ENCODE measurements around the gene PARD3B.

PARD3B gene

GRCh38 chr2:204754898-204755297, 209.6 kb downstream of the PARD3B start:
- no peak for DNase-seq (ENCODE audit: low spot score)

DNA sequence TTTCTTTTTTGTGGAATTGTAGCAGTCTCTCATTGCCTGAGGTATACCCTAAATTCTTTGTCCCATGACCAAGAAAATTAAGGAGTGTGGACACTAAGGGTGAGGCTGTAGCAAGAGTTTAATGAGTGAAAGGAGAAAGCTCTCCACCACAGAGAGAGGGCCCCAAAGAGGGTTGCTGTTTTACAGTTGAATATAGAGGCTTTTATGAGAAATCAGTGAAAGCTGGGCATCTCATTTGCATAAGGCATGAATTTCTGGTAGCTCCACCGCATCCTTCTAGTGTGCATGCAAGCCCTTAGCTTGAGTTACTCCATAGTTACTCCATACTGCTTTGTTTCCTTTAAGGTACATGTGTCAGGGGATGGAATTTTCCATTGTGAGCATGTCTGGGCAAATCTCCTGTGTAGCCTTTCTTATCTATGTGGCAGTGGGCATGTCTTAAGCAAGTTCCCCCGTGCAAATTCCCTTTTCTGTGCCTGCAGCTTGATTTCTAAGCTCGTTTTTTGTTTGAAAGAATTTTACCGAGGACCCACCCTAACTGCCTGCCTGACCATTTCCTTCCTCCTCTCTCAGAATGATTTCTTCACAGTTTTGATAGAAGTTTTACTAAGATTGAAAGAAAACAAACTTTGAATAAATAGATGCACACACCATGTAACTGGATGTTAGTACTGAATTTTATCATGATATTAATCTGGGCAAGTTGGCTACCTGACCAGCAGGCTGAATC, 218.9 kb downstream of the PARD3B start:
- no peak for DNase-seq (ENCODE audit: low spot score)

DNA sequence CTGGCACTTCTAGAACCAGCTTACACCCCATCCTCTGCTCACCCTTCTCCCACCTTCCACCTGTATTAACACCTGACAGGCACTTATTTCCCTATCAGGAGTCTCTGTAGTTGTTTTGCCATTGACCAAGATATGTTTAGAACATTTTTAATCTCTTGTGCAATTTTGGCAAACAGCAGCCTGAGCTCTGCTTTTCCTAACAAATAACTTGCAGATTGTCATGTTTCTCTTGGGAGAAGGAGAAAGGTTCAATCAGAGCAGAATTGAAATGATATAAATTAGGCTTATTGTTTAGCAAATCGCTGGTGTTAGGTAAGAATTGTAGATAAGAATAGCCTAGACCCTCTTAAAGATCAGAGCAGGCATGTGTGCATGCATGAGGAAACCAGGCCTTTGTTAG, 225.5 kb downstream of the PARD3B start:
- DNase-seq (ENCODE audit: low spot score) = no peak

DNA sequence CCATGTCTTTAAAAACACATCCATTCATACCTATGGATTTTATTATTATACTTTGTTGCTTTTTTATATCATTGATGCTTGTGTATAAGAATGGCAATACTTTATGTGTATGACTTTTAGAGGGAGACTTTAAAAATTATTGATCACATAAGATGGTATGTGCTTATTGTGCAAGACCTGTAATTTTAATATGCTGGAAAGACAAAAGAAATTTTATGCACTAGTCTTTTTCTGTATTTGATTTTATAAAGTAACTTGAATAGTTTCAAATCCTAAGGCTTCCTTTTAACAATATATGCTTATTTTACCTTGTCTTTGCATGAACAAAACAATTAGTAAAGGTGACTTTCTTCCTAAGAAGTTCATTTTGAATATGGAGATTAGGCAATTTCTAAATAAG, 226.4 kb downstream of the PARD3B start:
- DNase-seq (ENCODE audit: low spot score) = no peak

GRCh38 chr2:204772546-204772945, 227.3 kb downstream of the PARD3B start:
- no peak for DNase-seq (ENCODE audit: low spot score)

- DNase-seq (ENCODE audit: low spot score) = no peak
Measured at GRCh38 chr2:204775766-204776165, 230.5 kb downstream of the PARD3B start.

DNA sequence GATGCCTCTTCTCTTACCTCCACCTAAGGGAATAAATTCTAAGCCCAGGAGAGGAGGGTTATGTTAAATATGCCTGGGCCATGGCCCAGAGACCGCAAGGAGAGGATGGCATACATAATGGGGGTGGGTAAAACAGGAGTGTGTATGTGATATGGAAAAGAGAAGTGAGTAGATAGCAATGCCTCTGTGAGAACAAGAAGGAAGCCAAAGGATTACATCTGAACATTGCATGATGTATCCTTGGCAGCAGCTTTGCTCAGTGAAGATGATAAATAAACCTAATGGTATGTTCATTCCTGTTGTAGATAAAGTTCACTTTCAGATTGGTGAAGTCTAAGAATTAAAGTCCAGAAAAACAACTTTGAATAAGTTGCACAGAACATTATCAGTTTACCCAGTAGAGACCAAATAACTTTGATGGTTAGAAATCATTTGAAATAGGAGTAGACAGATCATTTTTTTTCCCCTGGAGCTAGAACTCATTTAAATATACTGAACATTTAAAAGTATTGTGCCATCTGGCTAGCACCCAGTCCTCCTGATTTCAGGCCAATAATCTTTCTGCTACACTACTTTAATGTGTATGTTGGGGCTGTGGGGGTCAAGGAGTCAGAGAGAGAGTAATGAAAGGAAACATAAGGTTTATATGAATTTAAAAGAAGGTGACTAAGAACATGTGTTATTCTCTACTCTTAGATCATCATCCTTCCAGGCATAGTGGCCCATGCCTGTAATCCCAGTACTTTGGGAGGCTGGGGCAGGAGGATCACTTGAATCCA, 231.7 kb downstream of the PARD3B start:
- DNase-seq (ENCODE audit: low spot score) = no peak

GRCh38 chr2:204779771-204780170, 234.5 kb downstream of the PARD3B start:
- DNase-seq (ENCODE audit: low spot score) = no peak

GRCh38 chr2:204781941-204782340, 236.7 kb downstream of the PARD3B start:
- DNase-seq (ENCODE audit: low spot score) = no peak

DNA sequence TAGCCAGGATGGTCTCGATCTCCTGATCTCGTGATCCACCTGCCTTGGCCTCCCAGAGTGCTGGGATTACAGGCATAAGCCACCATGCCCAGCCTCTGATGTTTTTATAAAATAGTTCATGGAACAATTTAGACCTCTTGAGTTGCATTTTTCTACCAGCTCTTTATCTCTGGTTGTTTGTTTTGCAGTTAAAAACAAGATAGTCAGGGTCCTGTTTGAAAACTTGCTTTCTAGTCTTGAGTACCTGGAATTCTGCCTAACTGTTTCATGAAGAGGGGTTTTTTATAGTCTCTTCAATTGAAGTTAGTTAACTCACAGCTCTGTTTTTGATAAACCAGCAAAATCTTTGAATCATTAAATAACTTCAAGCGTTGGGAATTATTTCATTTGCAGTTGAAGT, 244.8 kb downstream of the PARD3B start:
- DNase-seq (ENCODE audit: low spot score) = no peak

GRCh38 chr2:204791230-204791629, 246.0 kb downstream of the PARD3B start:
- no peak for DNase-seq (ENCODE audit: low spot score)

GRCh38 chr2:204794624-204795023, 249.3 kb downstream of the PARD3B start:
- no peak for DNase-seq (ENCODE audit: low spot score)

GRCh38 chr2:204795156-204795555, 249.9 kb downstream of the PARD3B start:
- no peak for DNase-seq (ENCODE audit: low spot score)

DNA sequence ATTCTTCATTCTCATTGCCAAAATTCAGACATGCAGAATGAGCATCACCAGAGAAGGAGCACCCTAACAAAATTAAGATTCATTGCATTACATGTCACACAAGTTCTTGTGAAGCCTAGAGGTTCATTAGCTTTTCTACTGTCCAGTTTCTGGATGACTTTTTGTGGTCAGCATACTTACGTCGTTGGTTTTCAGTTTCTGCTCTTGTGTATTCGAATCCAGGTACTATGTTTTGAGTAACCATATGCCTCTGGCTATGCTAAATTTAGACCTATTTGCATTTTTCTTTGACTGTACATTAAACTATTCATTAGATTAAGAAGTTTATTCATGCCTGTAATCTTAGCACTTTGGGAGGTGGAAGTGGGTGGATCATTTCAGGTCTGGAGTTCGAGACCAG, 251.3 kb downstream of the PARD3B start:
- DNase-seq (ENCODE audit: low spot score) = no peak

GRCh38 chr2:204799791-204800190, 254.5 kb downstream of the PARD3B start:
- no peak for DNase-seq (ENCODE audit: low spot score)

DNA sequence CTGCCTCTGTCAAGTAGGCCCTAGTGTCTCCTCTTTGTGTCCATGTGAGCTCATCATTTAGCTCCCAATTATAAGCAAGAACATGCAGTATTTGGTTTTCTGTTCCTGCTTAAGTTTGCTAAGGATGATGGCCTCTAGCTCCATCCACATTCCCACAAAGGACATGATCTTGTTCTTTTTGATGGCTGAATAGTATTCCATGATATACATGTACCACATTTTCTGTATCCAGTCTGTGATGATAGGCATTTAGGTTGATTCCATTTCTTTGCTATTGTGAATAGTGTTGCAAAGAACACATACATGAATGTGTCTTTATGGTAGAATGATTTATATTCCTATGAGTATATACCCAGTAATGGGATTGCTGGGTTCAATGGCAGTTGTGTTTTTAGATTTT, 263.2 kb downstream of the PARD3B start:
- DNase-seq (ENCODE audit: low spot score) = no peak

DNA sequence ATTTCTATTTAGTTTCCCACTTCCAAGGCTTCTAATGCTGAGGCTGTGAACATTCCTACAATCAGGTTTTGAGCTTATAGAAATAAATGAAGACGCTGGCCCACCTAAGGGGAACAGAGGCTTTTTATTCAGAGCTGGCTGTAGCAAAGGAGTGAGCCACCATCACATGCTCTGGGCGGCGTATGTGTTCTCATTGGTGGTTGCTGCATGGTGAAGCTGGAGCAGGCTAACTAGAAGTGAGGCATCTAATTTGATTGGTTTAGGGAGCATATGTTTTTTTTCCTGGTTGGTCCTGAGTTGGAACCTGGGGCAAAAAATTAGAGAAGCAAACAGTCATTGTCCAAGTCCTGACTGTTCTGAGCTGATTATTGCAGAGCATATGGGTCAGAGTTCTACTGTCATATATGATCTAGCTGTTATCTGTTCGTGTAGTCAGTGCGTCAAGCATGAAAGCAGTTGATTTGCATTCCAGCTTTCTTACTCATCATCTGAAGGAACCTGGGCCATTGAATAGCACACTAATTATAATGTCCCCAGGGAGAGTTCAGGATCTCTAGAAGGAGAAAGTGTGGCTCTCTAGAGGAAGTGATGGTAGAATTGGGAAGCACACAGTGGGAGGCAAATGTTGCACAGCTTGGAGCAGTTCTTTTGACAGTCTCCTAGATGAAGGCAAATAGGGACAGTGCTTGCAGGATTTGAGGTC, 279.6 kb downstream of the PARD3B start:
- DNase-seq (ENCODE audit: low spot score) = no peak

DNA sequence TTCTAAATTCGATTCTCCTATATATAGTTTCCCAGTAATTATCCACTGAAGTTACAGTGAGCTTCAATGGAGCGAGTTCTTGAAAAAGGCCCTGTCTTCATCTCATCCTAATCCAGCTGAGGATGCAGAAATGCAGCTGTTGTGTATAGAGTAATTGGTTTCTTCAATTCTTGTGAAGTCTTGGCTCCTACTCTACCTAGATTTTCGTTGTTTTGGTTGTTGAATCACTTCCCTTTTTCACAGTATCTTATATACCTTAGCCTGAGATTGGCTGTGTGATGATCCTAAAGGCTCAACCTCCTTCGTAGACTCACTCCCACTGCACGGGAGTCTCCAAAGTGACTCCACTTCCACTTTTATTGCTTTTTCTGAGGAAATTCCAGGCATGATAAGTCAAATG, 280.4 kb downstream of the PARD3B start:
- DNase-seq (ENCODE audit: low spot score) = no peak

DNA sequence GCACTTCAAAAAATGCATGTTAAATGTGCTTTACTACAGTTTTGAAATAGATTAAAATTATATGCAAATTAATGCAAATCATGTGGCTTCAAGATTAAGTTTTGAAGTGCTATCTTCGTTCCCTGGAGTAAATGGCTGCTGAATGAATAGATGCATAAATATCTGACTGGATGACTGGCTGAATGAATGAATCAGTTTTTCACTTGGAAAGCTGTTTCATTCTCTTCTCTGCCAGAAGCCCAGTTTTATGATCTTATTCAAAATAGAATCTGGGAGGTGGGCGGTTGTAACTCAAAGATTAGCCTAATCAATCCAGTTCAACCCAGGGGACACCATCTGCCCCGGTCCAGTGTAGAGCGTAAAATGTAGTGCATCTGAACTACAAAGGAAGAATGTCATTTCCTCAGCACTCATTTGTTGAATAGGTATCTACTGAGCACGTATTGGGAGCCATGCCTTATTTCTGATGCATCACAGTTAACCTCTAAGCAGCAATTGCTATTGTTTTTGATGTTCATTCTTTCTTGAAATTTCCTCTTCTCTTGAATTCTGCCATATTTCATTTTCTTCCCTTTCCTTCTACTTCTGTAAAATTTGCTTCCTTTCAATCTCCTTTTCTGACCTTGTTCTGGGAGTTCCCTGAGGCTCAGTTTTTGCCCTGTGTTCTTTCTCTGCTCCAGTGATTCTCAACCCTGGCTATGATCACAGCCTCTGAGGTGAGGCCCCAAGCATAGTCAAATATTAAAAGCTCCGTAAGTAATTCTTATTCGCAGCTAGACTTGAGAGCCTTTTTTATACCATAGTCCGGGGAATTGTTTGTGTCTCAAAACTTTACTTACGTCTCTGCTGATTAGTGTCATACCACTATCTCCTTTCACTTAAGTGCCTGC, 282.7 kb downstream of the PARD3B start:
- no peak for DNase-seq (ENCODE audit: low spot score)

DNA sequence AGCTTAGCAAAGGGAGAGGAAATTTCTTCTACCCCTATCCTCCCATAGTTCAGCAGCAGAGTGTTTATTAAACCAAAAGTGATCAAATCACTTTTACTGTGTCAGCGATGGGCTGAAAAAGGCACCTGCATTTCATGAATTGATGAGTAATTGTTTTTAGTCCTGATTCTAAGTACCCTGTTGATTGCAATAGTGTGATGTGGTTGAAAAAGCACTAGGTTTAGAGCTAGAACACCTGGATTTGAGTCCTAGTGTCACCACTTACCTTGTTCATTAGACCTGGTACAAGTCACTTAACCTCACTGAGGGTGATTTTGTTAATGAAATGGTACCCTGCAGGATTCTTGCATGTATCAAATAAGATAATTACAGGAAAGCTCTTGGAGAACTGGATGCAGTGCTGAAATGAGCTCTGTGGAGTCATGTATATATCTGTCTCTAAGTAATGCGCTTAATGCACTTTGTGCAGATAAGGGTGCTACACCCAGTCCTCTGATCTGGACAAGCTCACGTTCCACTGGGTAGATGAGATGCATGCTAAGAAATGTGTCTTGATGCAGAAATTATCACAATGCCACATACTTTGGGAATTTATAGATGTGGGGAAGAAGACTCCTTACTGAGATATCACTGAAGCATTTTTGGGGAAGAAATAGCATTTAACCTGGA, 289.6 kb downstream of the PARD3B start:
- no peak for DNase-seq (ENCODE audit: low spot score)

DNA sequence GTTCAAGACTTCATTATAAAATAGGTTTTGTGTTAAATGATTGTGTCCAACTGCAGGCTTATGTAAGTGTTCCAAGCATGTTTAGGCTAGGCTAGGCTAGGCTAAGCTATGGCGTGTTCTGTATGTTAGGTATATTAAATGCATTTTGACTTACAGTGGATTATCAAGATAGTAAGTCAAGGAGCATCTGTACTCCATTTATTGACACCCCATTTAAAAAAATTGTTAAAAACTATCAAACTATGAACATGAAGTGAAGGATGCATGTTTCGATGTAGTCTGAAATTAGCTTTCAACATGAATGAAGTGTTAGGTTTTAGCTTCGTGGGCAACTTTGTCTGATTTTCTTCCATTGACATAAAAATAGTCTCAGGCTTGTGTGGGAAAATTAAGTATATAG, 290.5 kb downstream of the PARD3B start:
- no peak for DNase-seq (ENCODE audit: low spot score)
